ENCODE measurements around the gene ATF7IP. TPM values are rescaled to one million over a fixed set of nuclear protein-coding genes. Genes with fewer than 3 reads are reported as not detected.

ATF7IP gene
- total and polyA plus RNA-seq, 2 donors (not counting 1 experiment from before 2014, with no cell fraction given), result 28.1 to 208 TPM

DNA sequence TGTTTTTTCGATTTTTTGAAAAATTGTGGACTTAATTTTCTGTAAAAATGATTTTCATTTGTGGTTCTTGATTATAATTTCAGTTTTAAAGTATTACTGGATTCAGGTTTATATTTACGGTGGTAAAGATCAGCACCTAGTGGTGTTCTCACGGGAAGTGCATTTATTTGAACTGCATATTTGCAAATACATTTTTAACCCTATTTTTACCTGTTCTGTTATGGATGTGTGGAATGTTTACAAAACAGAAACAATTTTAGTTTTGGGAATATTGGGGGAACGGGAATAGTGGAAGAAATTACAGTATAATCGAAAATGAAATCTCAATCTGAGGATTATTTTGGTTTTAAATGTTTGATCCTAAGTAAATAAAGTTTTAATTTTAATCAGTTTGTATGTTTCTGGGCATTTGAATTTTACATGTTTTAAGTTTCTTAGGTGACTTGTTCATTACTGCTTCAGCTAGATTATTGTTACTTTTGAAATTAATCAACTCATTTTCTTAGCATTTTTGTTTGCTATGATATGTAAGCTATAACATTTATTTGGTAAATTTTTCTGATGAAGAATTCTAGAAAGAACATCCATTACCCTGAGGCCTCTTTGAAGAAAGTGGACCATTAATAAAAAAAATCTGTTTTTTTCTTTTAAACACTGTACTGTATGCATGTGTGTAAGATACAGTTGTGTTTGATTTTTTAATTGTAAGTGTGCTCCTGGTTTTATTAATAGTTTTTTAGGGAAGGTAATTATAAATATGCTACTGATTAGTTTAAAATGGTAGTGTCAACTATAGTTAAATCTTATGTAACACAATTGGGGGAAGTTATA is 942 bp downstream of the ATF7IP start:
- CTCF ChIA-PET, result interaction anchor here (0.6 to 3.6 kb wide), 28 partner anchors 16 to 408 kb away, joined by 3 to 81 read pairs (median 6); a partner anchor contains a TSS
- H3K9me3 ChIP-seq (ENCODE audit: control extremely low read depth in 1 of 3, control insufficient read depth in 2 of 3, insufficient read depth in 1 of 3, low read length in 2 of 3), result peaks cover 8 to 49% (median 17%) of the 10 kb centered on the region in 3 donors
- H3K4me2 ChIP-seq (replicated peaks; ENCODE audit: low read depth, low read length, poor library complexity, severe bottlenecking), result peak overlapping the region; percentile 78
- H3K4me1 ChIP-seq (ENCODE audit: control insufficient read depth in 2 of 2, insufficient read depth in 2 of 2, low read length in 2 of 2), result peaks cover 38 to 43% of the 10 kb centered on the region in 2 donors
- Mint-ChIP-seq H3K27me3 (no peaks in the 10 kb centered on the region), H3K4me1 (peaks cover 41% of the 10 kb centered on the region), H3K9me3 (ENCODE audit: insufficient read depth) (peaks cover 5% of the 10 kb centered on the region), H3K27ac (peak overlapping the region; percentile 95), H3K4me3 (peak overlapping the region; percentile 84)
- intact Hi-C loops (cut with micrococcal nuclease), result loop anchor here (1.0 to 10.0 kb wide), 7 partner anchors 28 to 404 kb away; a partner anchor contains a TSS
- H3K27me3 ChIP-seq (replicated peaks in 1 of 4; ENCODE audit: control extremely low read depth in 1 of 4, control insufficient read depth in 3 of 4, insufficient read depth in 4 of 4, low read length in 3 of 4), result no peaks in the 10 kb centered on the region
- H2AFZ ChIP-seq (ENCODE audit: insufficient read depth, low read depth, low read length, poor library complexity, severe bottlenecking), result peak overlapping the region; percentile 33
- peaks cover 49% of the 10 kb centered on the region for H3K79me2 ChIP-seq (ENCODE audit: control insufficient read depth, insufficient read depth, low read length)
- DNase-seq, result no peak
- WGBS (ENCODE audit: insufficient coverage), result no CpG with 5 or more reads among the region's 5 CpGs
- peaks cover 2 to 17% of the 10 kb centered on the region in 2 experiments for H3K36me3 ChIP-seq (replicated peaks in 1 of 2; ENCODE audit: control extremely low read depth in 1 of 2, control insufficient read depth in 1 of 2, extremely low read depth in 1 of 2, insufficient read depth in 2 of 2, low read length in 1 of 2)
- peak overlapping the region; percentile 91 for H3K9ac ChIP-seq (ENCODE audit: low read length)
- H4K20me1 ChIP-seq (ENCODE audit: control insufficient read depth, insufficient read depth, low read length, poor library complexity, severe bottlenecking), result no peaks in the 10 kb centered on the region
- POLR2A ChIA-PET, result interaction anchor here (0.8 to 3.2 kb wide), 22 partner anchors 8 to 407 kb away, joined by 3 to 34 read pairs (median 4); a partner anchor contains a TSS
- H3K4me3 ChIP-seq (ENCODE audit: control extremely low read depth in 1 of 5, extremely low read depth in 1 of 5, insufficient read depth in 1 of 5, low read depth in 2 of 5, low read length in 4 of 5), result peak overlapping the region; percentile 71 to 97 (median 82)
- no peak for ATAC-seq (ENCODE audit: low read depth)
- H3K27ac ChIP-seq (ENCODE audit: low read length in 2 of 2), result peak overlapping the region; percentile 98 to 99
- TF ChIP-seq EZH2 (IDR thresholded peaks at IDR 0.05; ENCODE audit: borderline replicate concordance, insufficient read depth, low read depth, low read length, poor library complexity, severe bottlenecking), result no peak
- TF ChIP-seq, protein P1, sequence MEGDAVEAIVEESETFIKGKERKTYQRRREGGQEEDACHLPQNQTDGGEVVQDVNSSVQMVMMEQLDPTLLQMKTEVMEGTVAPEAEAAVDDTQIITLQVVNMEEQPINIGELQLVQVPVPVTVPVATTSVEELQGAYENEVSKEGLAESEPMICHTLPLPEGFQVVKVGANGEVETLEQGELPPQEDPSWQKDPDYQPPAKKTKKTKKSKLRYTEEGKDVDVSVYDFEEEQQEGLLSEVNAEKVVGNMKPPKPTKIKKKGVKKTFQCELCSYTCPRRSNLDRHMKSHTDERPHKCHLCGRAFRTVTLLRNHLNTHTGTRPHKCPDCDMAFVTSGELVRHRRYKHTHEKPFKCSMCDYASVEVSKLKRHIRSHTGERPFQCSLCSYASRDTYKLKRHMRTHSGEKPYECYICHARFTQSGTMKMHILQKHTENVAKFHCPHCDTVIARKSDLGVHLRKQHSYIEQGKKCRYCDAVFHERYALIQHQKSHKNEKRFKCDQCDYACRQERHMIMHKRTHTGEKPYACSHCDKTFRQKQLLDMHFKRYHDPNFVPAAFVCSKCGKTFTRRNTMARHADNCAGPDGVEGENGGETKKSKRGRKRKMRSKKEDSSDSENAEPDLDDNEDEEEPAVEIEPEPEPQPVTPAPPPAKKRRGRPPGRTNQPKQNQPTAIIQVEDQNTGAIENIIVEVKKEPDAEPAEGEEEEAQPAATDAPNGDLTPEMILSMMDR (IDR thresholded peaks at IDR 0.05), result peak; percentile 65
